ENCODE measurements around the gene MGME1. TPM values are rescaled to one million over a fixed set of nuclear protein-coding genes. Genes with fewer than 3 reads are reported as not detected.
"Not testable (repeated sequence)": the region's sequence is repeated elsewhere in the genome, so short reads cannot be mapped to it uniquely, and the experiment has no call there.

Gene MGME1
- total RNA-seq, 1 donor from 2014 or later, result 20.3 TPM

- no peak for TF ChIP-seq CTCF (IDR thresholded peaks at IDR 0.05; ENCODE audit: unreplicated experiment)
- H3K36me3 Mint-ChIP-seq (ENCODE audit: insufficient read depth), result peaks cover 4% of the 10 kb centered on the region
- no peaks in the 10 kb centered on the region for H3K4me1 Mint-ChIP-seq (ENCODE audit: low read depth)
- no peak for DNase-seq (ENCODE audit: low spot score, unreplicated experiment)
- H3K27me3 Mint-ChIP-seq, result no peaks in the 10 kb centered on the region
- H3K4me3 Mint-ChIP-seq (ENCODE audit: low read depth), result no peak overlapping the region
- H3K27ac Mint-ChIP-seq, result no peak overlapping the region
- no peaks in the 10 kb centered on the region for H3K9me3 Mint-ChIP-seq (ENCODE audit: low read depth)
Observed at GRCh38 chr20:18016772-18017171, 48.0 kb downstream of the MGME1 start.

GRCh38 chr20:18018100-18018499 is 49.3 kb downstream of the MGME1 start:
- H3K9me3 Mint-ChIP-seq (ENCODE audit: low read depth), result no peaks in the 10 kb centered on the region
- H3K36me3 Mint-ChIP-seq (ENCODE audit: insufficient read depth), result peaks cover 4% of the 10 kb centered on the region
- no peak for TF ChIP-seq CTCF (IDR thresholded peaks at IDR 0.05; ENCODE audit: unreplicated experiment)
- H3K27ac Mint-ChIP-seq, result no peak overlapping the region
- no peaks in the 10 kb centered on the region for H3K27me3 Mint-ChIP-seq
- no peak for DNase-seq (ENCODE audit: low spot score, unreplicated experiment)
- no peaks in the 10 kb centered on the region for H3K4me1 Mint-ChIP-seq (ENCODE audit: low read depth)
- H3K4me3 Mint-ChIP-seq (ENCODE audit: low read depth), result no peak overlapping the region

GRCh38 chr20:18019068-18019467 is 50.2 kb downstream of the MGME1 start:
- DNase-seq (ENCODE audit: low spot score, unreplicated experiment), result no peak
- TF ChIP-seq CTCF (IDR thresholded peaks at IDR 0.05; ENCODE audit: unreplicated experiment), result peak; percentile 48
- H3K36me3 Mint-ChIP-seq (ENCODE audit: insufficient read depth), result peaks cover 8% of the 10 kb centered on the region
- no peak overlapping the region for H3K27ac Mint-ChIP-seq
- no peaks in the 10 kb centered on the region for H3K4me1 Mint-ChIP-seq (ENCODE audit: low read depth)
- no peak overlapping the region for H3K4me3 Mint-ChIP-seq (ENCODE audit: low read depth)
- H3K27me3 Mint-ChIP-seq, result no peaks in the 10 kb centered on the region
- no peaks in the 10 kb centered on the region for H3K9me3 Mint-ChIP-seq (ENCODE audit: low read depth)

- Mint-ChIP-seq H3K4me3 (ENCODE audit: low read depth) (no peak overlapping the region), H3K4me1 (ENCODE audit: low read depth) (no peaks in the 10 kb centered on the region), H3K36me3 (ENCODE audit: insufficient read depth) (peaks cover 10% of the 10 kb centered on the region), H3K27me3 (no peaks in the 10 kb centered on the region), H3K27ac (no peak overlapping the region), H3K9me3 (ENCODE audit: low read depth) (no peaks in the 10 kb centered on the region)
- no peak for DNase-seq (ENCODE audit: low spot score, unreplicated experiment)
- TF ChIP-seq CTCF (IDR thresholded peaks at IDR 0.05; ENCODE audit: unreplicated experiment), result no peak
Observed at GRCh38 chr20:18020931-18021330, 52.1 kb downstream of the MGME1 start.

- no peaks in the 10 kb centered on the region for H3K27me3 Mint-ChIP-seq
- H3K27ac Mint-ChIP-seq, result no peak overlapping the region
- no peak for DNase-seq (ENCODE audit: low spot score, unreplicated experiment)
- no peak for TF ChIP-seq CTCF (IDR thresholded peaks at IDR 0.05; ENCODE audit: unreplicated experiment)
- H3K4me3 Mint-ChIP-seq (ENCODE audit: low read depth), result no peak overlapping the region
- no peaks in the 10 kb centered on the region for H3K4me1 Mint-ChIP-seq (ENCODE audit: low read depth)
- no peaks in the 10 kb centered on the region for H3K9me3 Mint-ChIP-seq (ENCODE audit: low read depth)
- H3K36me3 Mint-ChIP-seq (ENCODE audit: insufficient read depth), result peaks cover 12% of the 10 kb centered on the region
Observed at GRCh38 chr20:18024606-18025127, 55.8 kb downstream of the MGME1 start.

- H3K4me3 Mint-ChIP-seq (ENCODE audit: low read depth); H3K9me3 Mint-ChIP-seq (ENCODE audit: low read depth); DNase-seq (ENCODE audit: low spot score, unreplicated experiment); H3K36me3 Mint-ChIP-seq (ENCODE audit: insufficient read depth); H3K4me1 Mint-ChIP-seq (ENCODE audit: low read depth); H3K27ac Mint-ChIP-seq; H3K27me3 Mint-ChIP-seq: not testable (repeated sequence)
Observed at GRCh38 chr20:18027011-18027410, 58.2 kb downstream of the MGME1 start.

All from progenitor cell of endocrine pancreas (in vitro differentiated cells).